ENCODE measurements around the gene TLE3.

The TLE3 gene

GRCh38 chr15:70012895-70013294 is 84.8 kb downstream of the TLE3 start:
- no peak for DNase-seq (ENCODE audit: low read depth in 4 of 4, low spot score in 1 of 4)

DNA sequence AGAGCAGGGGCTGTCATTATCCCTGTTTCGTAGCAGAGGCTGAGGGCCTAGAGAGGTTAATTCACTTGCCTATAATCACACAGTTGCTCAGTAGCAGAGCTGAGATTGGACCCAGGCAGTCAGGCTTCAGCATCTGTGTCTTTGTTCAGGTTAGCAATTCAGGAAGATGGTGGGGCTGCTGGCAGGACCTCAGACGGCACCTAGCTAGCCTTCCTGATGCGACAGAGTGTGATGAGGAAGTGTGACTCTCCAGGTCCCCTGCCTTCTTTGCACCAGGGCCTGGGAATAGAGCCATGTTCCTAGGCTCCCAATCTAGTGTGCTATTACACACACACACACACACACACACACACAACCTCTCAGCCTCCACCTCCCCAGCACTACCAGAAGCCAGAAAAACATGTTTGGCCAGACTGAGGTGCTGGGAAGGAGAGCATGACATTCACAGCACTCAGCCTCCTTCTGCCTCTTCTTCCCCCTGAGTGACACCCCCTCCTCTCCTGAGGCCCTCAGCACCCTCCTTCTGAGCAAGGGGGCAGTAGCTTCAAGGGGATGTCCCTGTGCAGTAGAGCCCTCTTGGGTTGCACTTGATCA is 88.9 kb downstream of the TLE3 start:
- no peak for DNase-seq (ENCODE audit: low read depth in 4 of 4, low spot score in 1 of 4)

DNA sequence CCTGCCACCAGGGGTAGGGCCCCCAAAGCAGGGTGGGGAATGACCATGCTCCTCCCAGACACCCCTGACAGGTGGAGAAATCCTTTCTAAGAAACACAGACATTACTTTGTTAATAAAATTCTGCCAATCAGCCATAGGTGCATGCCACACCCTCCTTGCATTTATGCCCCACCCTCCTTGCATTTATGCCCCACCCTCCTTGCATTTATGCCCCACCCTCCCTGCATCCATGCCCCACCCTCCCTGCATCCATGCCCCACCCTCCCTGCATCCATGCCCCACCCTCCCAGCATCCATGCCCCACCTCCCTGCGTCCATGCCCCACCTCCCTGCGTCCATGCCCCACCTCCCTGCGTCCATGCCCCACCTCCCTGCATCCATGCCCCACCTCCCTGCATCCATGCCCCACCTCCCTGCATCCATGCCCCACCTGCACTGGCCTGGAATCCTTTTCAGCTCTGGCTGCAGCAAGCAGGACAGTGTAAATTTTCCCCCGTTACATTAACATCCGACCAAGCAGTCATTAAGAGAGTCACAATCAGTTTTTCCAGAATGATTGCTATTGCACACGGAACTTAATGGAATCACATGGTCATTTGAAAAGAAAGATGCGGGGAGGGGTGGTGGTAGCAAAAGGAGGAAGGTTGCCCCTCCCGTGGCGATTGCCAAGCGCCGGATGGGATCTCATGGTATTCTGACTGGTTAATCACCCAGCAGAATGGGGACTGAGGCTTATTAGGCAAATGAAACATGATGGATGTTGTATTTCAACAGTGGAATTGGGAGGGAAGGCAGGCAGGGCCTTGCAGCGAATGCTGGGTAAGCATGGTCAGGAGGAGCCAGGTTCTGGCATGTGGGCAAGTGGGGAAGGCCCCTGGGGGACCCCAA is 91.2 kb downstream of the TLE3 start:
- DNase-seq (ENCODE audit: low read depth in 4 of 4, low spot score in 1 of 4) = no peak

DNA sequence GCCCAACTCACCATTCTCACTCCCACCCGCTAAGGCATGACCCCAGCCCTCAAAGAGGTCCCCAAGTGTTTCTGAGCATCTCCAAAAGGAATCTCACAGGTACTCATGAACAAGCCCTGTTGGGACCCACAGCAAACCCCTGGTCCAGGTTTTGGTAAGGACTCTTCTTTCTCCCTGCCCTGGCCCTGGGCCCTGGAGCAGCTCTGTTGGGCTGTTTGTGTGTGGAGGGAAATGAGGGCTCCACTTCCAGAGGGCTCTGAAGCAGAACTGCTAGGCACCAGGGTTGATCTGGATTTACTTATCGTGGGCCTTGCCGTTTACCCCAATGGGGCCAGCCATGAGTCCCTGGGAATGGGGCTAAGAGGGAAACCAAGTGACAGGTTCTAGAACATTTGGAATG is 92.9 kb downstream of the TLE3 start:
- no peak for DNase-seq (ENCODE audit: low read depth in 4 of 4, low spot score in 1 of 4)

DNA sequence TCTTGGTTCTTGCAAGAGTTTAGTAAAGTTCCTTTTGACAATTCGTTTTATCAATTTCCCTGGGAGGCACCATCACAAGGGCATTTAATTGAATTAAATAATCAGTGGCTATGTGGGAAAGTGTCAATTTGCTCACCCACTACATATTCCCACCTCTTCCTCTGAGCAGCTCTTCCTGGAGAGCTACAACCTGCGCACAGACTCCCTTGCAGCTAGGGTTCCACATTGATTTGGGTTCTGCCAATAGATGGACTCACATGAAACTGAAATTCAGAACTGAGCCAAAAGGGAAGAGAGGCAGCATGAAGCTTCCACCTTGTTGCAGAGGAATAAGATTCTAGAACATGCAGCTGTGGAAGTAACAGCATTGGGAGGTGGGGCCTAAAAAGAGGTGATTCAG is 94.8 kb downstream of the TLE3 start:
- DNase-seq (ENCODE audit: low read depth in 4 of 4, low spot score in 1 of 4) = no peak

- no peak for DNase-seq (ENCODE audit: low read depth in 4 of 4, low spot score in 1 of 4)
Measured at GRCh38 chr15:70001859-70002258, 95.9 kb downstream of the TLE3 start.

DNA sequence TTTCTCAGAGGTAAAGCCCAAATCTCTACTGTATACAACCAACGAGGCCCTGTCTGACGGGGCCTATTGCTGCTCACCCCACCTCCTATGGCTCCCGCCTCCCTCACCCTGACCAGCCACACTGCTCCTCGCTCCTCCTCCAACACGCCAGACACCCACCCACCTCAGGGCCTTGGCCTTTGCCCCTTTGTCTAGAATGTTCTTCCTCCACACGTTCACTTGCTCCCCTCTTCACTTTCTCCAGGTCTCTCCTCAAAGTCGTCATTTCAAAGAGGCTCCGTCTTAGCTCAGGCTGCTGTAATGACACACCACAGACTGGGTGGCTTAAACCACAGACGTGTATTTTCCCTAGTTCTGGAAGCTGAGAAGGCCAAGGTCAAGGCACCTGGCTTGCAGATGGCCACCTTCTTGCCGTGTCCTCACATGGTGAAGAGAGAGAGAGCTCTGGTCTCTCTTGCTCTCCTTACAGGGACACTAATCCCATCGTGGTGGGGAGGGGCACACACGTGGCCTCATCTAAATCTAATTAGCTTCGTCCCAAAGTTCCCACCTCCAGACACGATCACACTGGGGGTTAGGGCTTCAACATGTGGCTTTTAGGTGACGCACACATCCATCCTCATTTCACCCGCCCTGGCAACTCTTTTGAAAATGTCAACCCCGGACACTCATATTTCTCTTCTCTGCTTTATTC is 98.2 kb downstream of the TLE3 start:
- no peak for DNase-seq (ENCODE audit: low read depth in 4 of 4, low spot score in 1 of 4)

- no peak for DNase-seq (ENCODE audit: low read depth in 4 of 4, low spot score in 1 of 4)
Measured at GRCh38 chr15:69998541-69999391, 99.0 kb downstream of the TLE3 start.

DNA sequence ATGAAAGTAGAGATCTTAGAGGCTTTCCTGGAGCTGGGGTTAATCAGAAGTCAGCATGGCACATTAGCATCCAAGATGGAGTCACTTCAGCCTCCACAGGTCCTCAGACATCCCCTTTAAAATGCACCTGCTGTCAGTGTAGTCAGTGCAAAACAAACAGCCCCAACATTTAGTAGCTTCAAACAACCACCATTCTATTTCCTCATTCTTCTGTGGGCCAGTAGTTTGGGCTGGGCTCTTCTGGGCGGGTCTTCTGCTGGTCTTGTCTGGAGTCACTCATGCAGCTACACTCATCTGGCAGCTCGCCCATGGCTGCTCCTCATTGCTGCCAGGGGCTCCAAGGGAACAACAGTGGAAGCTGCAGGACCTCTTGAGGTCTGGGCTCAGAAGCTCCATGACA is 99.9 kb downstream of the TLE3 start:
- no peak for DNase-seq (ENCODE audit: low read depth in 4 of 4, low spot score in 1 of 4)

Data from stimulated activated CD4-positive, alpha-beta T cell treated with anti-CD3 and anti-CD28 coated beads, Interleukin-1b, Interleukin-23, amount 100 ng/mL, for 24 hours (primary cell).